HG02571 (cell line): ENCODE data around the gene C12orf75.
"Not testable (repeated sequence)": the region's sequence is repeated elsewhere in the genome, so short reads cannot be mapped to it uniquely, and the experiment has no call there.

Source experiments
- ATAC-seq: cut with Tn5 transposase; IDR thresholded peaks from one replicate; pipeline ENCODE4 v1.9.1; 2021; ENCODE audit warnings: mild to moderate bottlenecking, moderate library complexity; ENCODE audit not compliant: unreplicated experiment

The C12orf75 gene

DNA sequence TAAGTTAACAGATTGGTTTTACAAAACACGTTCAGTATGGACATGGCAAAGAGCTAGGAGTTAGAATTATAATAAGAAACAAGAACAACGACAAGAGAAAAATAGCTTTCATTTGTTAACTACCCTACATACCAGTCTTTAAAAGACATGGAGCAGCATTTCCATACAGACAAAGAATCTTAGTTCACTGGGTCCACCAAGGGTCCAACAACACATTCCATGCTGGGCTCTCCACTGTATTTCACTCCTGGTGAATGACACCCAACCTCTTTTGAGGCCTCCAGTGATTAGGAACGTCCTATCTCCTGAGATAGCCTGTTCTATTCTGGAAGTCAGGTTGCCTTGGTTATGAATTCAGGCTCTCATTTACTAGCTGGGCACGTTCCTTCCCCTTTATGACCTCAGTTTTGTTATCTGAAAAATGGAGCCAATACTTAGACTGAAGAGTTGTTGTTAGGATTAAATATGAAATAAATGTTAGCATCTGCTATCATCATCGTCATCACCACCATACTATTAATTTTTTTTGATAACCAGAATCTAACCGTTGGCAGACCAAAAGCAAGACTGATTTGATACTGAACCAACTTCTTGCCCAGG is 37.7 kb downstream of the C12orf75 start:
- ATAC-seq: no peak

GRCh38 chr12:105369014-105369413 is 38.5 kb downstream of the C12orf75 start:
- no peak for ATAC-seq

GRCh38 chr12:105374303-105374702 is 43.8 kb downstream of the C12orf75 start:
- ATAC-seq: no peak

DNA sequence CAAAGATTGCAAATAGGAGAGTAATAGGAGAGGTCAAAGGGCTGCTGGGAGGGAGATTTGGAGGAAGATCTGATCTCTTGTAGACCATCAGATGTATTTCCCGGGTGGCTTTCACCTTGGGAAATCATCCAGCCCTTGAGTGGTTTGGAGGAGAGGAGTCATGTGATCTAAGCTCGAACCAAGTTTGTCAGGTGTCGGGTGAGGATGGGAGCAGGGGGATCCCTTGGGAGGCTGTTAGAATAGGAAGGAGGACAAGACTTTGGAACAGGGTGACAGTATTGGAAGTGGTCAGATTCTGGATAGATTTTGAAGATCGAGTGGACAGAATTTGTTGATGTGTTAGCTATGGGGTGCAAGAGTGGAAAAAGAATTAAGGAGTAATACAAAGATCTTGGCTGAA is 46.6 kb downstream of the C12orf75 start:
- ATAC-seq: no peak

- no peak for ATAC-seq
Measured at GRCh38 chr12:105378911-105379310, 48.4 kb downstream of the C12orf75 start.

GRCh38 chr12:105382771-105383622 is 52.5 kb downstream of the C12orf75 start:
- no peak for ATAC-seq

DNA sequence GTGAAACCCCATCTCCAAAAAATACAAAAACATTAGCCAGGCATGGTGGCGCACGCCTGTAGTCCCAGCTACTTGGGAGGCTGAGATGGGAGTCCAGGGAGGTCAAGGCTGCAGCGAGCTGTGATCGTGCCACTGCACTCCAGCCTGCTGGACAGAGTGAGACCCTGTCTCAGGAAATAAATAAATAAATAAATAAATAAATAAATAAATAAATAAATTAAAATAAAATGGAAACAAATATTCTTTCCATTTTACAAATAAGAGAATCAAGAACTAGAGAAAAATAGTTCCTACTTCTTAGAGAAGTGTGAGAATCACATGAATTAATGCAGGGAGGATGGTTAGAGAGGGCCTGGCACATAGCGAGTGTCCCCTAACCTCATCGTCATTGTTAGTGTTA is 53.7 kb downstream of the C12orf75 start:
- no peak for ATAC-seq

- no peak for ATAC-seq
Measured at GRCh38 chr12:105384916-105385535, 54.5 kb downstream of the C12orf75 start.

DNA sequence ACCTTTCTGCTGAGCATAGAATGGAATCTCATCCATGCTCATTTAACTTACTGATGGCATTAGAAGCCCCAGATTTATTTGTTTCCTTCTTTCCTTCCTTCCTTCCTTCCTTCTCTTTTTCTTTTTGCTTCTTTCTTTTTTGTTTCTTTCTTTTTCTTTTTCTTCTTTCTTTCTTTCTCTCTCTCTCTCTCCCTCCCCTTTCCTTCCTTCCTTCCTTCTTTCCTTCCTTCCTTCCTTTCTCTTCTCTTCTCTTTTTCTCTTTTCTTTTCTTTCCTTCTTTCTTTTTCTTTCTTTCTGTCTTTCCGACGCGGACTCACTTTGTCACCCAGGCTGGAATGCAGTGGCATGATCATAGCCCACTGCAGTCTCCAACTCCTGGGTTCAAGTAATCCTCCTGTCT is 55.9 kb downstream of the C12orf75 start:
- ATAC-seq: no peak

DNA sequence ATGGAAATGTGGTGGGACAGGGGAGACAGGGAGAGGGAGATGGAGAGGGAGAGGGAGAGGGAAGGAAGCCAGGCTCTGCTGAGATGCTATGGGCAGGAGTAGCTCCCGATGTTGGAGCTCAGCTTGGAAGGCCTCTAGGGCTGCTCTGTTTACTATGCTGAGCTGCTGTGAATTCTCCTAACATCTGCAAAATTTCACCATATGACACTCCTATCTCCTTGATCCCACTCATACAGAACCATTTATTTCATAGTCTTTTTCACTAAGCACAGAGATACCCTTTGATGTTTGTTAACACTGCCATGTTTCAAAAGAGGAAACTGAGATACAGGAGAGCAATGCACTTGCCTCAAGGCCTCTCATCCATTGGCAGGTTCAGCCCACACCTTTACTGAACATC is 60.7 kb downstream of the C12orf75 start:
- no peak for ATAC-seq

- ATAC-seq: no peak
Measured at GRCh38 chr12:105393587-105393986, 63.1 kb downstream of the C12orf75 start.

DNA sequence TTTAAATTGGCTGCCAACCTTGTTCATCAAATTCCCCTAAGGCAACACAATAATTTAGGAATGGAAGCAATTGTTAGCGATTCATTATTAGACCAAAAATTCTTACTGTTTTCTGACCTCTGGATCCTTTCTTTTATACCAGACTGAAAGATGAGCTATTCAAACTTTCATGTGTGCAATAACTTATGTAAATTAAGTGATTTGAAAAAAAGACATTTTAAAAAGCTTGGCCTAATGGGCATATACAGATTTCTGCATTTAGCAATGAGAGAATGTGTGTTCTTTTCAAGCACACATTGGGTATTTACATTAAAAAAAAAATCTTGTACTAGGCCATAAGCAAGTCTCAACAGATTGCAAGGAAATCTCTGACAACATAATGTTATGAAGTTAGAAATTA is 65.5 kb downstream of the C12orf75 start:
- no peak for ATAC-seq

GRCh38 chr12:105396983-105397382 is 66.5 kb downstream of the C12orf75 start:
- no peak for ATAC-seq

GRCh38 chr12:105398930-105399329 is 68.4 kb downstream of the C12orf75 start:
- ATAC-seq: no peak

- no peak for ATAC-seq
Measured at GRCh38 chr12:105399428-105400081, 69.1 kb downstream of the C12orf75 start.

DNA sequence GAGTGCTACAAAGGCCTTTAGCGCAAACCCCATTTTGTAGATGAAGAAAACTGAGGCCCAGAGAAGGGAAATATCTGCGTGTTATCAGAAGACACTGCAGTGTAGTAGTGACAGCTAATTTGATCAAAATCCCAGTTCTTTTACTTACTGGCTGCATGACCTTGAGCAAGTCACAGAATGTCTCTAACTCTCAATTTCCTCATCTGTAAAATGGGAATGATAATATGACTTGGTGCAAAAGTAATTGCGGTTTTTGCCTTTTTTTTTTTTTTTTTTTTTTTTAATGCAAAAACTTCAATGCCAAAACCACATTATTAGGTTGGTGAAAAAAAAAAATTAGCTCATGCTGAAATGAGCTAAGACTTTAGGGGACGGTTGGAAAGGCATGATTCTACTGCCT is 69.7 kb downstream of the C12orf75 start:
- ATAC-seq: no peak

DNA sequence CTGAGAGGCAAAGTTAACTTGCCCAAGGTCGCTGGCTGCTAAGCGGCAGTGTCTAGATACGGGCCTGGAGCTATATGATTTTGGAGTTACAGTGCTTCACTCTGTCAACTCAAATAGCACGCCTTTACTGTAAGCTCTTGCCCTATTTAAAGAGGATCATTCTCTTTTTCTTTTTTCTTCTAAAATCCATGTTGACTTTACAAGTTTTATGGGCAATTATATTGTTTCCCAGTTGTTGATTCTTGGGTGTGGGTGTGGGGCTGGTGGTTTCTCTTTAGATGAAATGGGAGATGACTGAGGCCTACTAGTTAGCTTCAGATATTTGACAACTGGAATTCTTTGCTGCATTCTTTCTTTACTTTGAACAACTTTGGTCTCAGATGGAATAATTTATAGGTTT is 70.7 kb downstream of the C12orf75 start:
- ATAC-seq: no peak

GRCh38 chr12:105402366-105402765 is 71.9 kb downstream of the C12orf75 start:
- ATAC-seq: no peak

DNA sequence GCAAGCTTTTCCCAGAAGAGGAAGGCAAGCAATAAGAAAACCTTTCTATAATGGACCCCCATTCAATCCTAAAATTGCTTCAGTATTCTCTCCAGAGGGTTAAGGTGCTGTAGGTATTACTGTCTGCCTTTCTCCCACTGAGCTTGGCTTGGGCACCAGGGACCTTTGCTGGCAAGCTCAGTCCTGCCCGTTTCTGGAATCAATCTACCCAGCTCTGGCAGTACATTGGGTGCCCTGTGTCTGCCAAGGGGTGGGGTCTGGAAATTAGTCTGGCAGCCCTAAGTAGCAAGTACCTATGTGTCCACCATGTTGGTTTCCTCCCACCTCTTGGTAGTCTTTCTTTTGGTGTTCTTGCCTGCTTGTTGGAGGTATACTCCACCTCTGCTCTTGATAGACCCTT is 72.6 kb downstream of the C12orf75 start:
- no peak for ATAC-seq

GRCh38 chr12:105404134-105404533 is 73.6 kb downstream of the C12orf75 start:
- not testable (repeated sequence) for ATAC-seq

GRCh38 chr12:105406497-105406896 is 76.0 kb downstream of the C12orf75 start:
- no peak for ATAC-seq

GRCh38 chr12:105409279-105409678 is 78.8 kb downstream of the C12orf75 start:
- no peak for ATAC-seq
